HG02840 (cell line): ENCODE measurements around the gene DCC.

ENCODE experiments used
- ATAC-seq: cut with Tn5 transposase; IDR thresholded peaks from one replicate; pipeline ENCODE4 v1.9.1; 2021; ENCODE audit warnings: mild to moderate bottlenecking, moderate library complexity, moderate number of reproducible peaks; ENCODE audit not compliant: unreplicated experiment, low FRiP score

DCC gene

DNA sequence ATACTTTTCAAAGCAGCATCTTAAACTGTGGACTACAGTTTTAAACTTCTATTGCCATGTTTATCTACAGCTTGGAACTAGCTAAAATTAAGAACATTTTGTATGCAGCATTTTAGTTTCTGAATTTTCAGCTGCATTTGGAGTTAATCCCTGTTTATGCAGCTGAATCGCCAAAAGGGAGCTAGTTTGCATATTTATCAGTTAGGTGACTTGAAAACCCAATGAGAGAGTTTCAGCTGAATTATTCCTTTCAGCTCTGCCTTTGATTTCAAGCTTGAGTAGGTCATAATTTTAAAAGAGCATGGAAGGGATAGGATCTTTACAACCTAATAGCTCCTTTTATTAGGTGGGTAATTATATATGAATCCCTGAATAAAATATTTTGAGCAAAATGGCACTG, 1191.9 kb downstream of the DCC start:
- no peak for ATAC-seq

DNA sequence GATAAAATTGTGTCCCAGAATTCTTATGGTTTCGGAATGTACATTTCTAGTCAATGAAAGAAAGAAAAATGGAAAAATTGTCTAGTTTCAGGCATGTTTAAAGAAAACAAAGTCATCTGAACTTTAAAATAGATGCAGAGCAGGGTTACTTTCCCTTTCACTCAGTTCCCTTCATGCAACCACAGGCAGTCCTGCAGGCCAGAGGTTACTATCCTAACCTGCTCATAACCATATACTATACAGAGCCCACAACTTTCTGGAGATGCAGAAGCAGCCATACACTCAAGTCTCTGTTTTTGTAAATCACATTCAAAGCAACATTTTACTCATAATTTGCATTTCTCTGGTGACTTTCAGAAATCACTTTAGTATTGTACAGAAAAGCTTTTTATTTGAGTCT, 1194.2 kb downstream of the DCC start:
- no peak for ATAC-seq

DNA sequence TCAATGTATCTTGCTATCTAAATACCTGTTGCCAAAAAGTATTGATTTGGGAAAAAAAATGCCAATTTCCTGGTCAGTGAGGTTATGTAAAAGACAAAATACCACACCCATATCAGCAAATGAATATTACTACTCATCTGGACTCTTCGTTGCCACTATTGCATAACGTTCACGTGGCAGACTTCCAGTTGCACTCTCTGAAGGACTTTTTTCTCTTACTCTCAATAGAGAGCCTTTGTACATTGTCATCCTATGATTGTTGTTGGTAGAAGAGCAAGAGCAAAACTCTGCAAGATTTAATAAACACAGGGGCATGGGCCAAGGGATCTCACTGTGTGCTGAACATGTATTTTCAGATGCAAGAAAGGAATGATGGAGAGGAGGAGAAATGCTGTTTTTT, 1194.7 kb downstream of the DCC start:
- no peak for ATAC-seq

DNA sequence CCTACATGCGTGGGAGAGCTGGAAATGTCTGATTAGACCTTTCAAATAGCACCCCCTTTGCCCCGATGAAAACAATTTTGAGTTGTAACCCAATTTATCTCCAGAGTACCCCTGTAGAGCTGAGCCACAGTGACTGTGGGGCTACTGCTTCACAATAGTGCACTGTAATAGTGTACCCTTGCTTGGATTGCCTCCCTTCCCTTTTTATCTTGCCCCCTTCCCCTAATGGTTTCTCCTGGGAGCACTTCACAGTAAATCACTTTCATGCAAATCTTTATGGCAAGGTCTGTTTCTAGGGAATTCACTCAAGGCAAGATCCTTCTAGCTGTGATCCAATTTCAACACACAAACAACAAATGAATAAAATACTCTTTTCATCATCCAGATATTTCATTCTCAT, 1196.9 kb downstream of the DCC start:
- no peak for ATAC-seq

DNA sequence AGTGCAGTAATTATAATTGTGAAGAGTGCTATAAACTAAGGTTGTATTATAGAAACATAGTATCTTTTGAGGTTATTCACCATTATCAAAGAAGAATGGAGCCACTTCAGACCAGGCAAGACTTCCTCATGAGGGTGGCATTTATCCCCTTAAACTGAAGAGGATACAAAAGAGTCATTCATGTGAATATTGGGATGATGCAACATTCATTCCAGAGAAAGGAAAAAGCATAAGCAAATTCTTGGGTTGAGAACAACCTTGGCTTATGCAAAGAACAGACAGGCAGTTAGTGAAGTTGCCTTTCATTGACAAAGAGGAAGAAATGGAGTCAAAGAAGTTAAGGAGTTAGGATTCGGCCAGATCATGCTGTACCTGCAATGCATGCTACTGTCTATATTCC, 1201.9 kb downstream of the DCC start:
- no peak for ATAC-seq

DNA sequence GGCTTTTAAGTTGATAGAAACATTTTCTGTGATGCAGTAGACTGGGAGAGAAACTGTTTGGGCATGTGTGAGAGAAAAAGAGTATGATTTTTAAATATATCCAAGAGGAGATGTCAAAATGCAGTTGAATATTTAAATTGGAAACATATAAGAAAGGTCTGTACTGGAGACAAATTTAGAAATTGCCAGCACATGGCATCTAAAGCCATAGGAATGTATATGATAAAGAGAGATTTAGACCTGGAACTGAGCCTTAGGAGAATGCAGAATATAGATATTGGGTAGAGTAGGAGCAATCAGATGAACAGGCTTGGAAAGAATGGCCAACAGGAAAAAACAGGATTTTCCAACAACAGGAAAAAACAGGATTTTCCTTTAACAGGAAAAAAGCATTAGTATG, 1203.7 kb downstream of the DCC start:
- no peak for ATAC-seq

DNA sequence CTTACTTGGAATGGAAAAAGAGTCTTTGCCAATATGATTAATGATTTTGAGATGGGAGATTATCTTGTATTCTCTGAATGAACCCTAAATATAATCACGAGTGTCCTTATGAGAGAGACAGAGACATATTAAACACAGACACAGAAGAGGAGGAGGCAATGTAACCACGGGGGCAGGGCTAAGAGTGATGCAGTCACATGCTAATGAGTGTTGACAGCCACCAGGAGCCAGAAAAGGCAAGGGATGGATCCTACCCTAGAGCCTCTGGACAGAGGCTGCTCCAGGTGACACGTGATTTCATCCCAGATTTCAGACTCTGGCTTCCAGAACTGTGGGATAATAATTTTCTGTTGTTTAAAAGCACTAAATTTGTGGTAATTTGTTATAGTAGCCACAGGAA, 1204.9 kb downstream of the DCC start:
- no peak for ATAC-seq

DNA sequence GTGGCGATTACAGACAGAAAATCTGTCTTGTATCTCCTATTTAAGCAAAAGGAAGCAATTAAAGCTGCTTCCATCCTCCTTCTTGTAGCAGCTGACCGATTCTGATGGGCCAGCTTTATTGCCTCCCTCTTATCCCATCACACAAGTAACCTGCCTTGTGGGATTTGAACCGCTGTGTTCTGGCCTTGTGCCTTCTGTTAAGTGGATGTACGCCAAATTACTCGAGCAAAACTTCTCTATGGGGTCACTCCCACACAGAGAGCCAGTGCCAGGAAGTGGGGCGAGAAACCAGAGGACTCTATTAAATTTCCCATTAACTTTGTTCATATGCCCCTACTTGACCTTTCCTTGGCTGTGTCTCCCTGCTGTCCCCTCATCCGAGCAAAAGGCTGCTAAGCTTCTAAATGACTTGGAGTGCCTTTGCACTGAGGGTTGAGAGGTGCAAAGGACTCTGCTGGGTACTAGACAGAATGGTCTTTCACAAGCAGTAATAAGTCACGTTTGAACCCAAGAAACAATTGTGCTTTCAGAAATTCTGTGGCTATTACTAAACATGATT, 1212.0 kb downstream of the DCC start:
- ATAC-seq: no peak

DNA sequence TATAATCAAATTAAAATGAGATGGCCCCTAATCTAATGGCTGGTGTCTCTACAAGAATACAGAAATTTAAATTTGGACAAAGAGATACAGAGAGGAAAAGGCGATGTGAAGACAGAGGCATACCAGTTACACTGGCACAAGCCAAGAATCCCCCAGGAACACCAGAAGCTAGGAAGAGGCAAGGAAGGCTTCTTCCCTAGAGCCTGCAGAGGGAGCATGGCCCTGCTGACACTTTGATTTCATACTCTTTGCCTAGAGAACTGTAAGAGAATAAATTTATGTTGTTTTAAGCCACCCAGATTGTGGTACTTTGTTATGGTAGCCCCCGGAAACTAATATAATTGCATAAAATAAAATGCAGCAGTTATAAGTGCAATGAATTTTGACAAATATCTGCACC, 1213.0 kb downstream of the DCC start:
- ATAC-seq: no peak

DNA sequence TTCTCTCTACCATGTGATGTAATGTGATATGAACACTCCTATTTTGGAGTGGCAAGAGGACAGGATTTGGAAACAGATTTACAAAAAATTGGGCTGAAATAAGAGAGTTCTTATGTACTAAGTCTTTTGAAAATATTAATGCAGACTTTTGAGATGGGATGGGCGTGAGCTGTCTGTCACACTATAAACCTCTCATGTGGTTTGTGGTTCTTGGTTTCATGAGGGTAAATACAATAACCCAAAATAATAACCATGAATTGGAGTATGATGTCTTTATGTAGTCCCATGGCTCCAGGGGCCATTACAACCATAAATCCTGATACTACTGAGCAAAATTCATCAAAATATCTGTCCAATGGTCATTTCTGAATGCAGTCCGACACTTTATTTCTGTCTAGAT, 1216.5 kb downstream of the DCC start:
- no peak for ATAC-seq

DNA sequence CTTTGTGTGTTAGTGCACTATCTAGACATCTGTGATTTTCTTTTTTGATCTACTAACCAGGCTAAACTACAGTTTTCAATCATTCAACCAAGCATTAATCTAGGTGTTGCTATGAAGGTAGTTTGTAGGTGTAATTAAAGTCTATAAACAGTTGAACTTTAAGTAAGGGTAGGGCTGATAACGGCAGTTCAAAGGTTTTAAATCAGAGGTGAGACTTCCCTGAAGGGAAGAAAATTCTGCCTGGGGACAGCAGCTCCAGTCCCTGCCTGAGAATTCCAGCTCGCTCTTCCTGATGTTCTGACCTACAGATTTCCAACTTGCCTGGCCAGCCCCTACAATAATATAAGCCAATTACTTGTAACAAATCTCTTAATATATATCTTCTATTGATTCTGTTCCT, 1220.5 kb downstream of the DCC start:
- no peak for ATAC-seq

DNA sequence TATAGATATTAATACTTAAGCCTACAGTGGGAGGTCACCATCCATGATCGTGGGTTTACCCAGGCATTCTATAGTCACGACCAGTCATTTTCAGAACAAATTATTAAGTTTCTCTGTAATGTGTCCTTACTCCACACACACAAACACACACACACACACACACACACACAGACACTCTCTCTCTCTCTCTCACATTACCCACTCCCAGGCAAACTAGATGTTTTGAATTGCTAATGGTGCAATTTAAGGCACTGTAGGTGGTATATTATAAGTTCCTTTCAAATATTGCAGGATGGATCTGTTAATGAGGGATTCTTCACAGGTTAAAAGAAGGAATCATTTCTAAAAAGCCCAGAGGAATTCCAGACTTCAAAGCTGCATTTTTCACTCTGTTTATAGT, 1226.6 kb downstream of the DCC start:
- no peak for ATAC-seq

DNA sequence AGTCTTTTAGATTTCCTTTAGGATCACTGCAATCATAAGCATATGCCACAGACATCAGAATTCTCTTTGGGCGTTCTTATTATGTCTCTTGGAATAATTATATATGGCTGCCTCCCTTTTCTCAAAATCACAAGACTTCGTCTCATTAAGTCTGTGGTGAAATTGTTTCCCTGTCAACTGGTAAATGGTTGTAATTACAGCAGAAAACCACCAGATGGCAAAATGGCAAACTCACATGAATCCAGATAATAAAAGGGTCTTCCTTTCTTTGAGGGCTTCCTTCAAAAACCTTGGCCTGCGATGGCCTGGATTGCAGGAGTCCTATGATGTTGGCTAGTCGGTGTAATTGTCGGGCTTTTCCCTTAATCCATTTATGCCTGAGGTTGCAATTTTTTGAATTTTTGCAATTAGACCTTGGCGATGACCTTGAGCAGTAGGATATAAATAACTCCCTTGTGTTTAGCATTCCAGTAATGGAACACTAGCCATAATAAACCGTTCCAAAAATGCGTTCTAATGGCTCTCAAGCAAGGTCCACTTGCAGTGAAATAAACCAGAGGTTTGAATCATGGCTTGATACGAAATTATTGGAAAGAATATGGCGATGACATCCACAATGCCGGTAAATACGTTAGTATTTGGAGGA, 1228.1 kb downstream of the DCC start:
- no peak for ATAC-seq
